Chondrocyte (in vitro differentiated cells): ENCODE data around the gene VRTN. TPM values are rescaled to one million over a fixed set of nuclear protein-coding genes. Genes with fewer than 3 reads are reported as not detected.
A peak's percentile ranks its signal among the peaks of the same experiment; 100 is the strongest.
"Not testable (repeated sequence)": the region's sequence is repeated elsewhere in the genome, so short reads cannot be mapped to it uniquely, and the experiment has no call there.

Source experiments
- DNase-seq: peaks from one replicate; pipeline ENCODE4 v3.0.0; 2021; ENCODE audit warnings: mixed read lengths, low spot score
- H3K27ac Mint-ChIP-seq: one replicate; pipeline ENCODE4 v1.8.0; 2021; ENCODE audit warnings: mild to moderate bottlenecking, moderate library complexity, mixed read lengths; ENCODE audit not compliant: unreplicated experiment
- H3K27me3 Mint-ChIP-seq: 2 replicates; pipeline ENCODE4 v1.8.0; 2021; ENCODE audit warnings: low read depth, mixed read lengths
- H3K36me3 Mint-ChIP-seq: 2 replicates; pipeline ENCODE4 v1.8.0; 2021; ENCODE audit warnings: low read depth, mixed read lengths
- H3K4me1 Mint-ChIP-seq: 2 replicates; pipeline ENCODE4 v1.8.0; 2021; ENCODE audit warnings: low read depth, mild to moderate bottlenecking, mixed read lengths
- H3K4me3 Mint-ChIP-seq: one replicate; pipeline ENCODE4 v1.8.0; 2021; ENCODE audit warnings: mild to moderate bottlenecking, moderate library complexity, mixed read lengths; ENCODE audit not compliant: unreplicated experiment
- H3K9me3 Mint-ChIP-seq: 2 replicates; pipeline ENCODE4 v1.8.0; 2021; ENCODE audit warnings: low read depth, mixed read lengths
- CTCF ChIP-seq: fragments of 200-600 bp; sonication (generic); IDR thresholded peaks from 2 replicates; pipeline ENCODE4 v1.5.0; 2021; ENCODE audit warnings: antibody characterized with exemption, mild to moderate bottlenecking, moderate library complexity
- total RNA-seq: library from RNA; stranded (reverse); gene quantifications from 3 replicates; pipeline ENCODE4 v1.2.1, GENCODE V29; 2021

VRTN gene
- total RNA-seq, 1 donor from 2014 or later, result not detected

- H3K36me3 Mint-ChIP-seq, result no peaks in the 10 kb centered on the region
- peaks cover 49% of the 10 kb centered on the region for H3K27me3 Mint-ChIP-seq
- no peak overlapping the region for H3K27ac Mint-ChIP-seq
- no peaks in the 10 kb centered on the region for H3K4me1 Mint-ChIP-seq
- no peak for TF ChIP-seq CTCF
- DNase-seq, result no peak
- no peaks in the 10 kb centered on the region for H3K9me3 Mint-ChIP-seq
- H3K4me3 Mint-ChIP-seq, result no peak overlapping the region
These were observed 41.7 kb downstream of the VRTN start for GRCh38 chr14:74389980-74390379.

- Mint-ChIP-seq H3K27me3 (peaks cover 53% of the 10 kb centered on the region), H3K27ac (peak overlapping the region; percentile 52)
- not testable (repeated sequence) for H3K9me3 Mint-ChIP-seq, H3K36me3 Mint-ChIP-seq, H3K4me3 Mint-ChIP-seq, H3K4me1 Mint-ChIP-seq, DNase-seq
These were observed 42.2 kb downstream of the VRTN start for GRCh38 chr14:74390505-74390904.

DNA sequence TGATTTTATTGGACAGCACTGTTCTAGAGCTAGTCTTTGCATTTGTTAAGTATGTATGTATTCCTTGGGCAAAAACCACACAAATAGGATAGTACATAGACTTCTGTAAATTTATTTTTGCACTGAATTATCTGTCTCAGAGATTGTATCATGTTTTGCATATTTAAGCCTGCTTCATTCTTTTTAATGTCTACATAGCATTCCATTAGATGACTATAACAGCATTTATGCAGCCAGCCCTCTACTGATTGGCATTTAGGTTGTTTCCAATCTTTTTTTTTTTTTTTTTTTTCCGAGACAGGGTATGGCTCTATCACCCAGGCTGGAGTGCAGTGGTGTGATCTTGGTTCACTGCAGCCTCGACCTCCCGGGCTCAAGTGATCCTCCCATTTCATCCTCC, 43.2 kb downstream of the VRTN start:
- DNase-seq, result no peak
- Mint-ChIP-seq H3K27me3 (peaks cover 54% of the 10 kb centered on the region), H3K36me3 (no peaks in the 10 kb centered on the region), H3K9me3 (no peaks in the 10 kb centered on the region), H3K4me1 (no peaks in the 10 kb centered on the region), H3K27ac (no peak overlapping the region), H3K4me3 (no peak overlapping the region)
- TF ChIP-seq CTCF, result no peak

DNA sequence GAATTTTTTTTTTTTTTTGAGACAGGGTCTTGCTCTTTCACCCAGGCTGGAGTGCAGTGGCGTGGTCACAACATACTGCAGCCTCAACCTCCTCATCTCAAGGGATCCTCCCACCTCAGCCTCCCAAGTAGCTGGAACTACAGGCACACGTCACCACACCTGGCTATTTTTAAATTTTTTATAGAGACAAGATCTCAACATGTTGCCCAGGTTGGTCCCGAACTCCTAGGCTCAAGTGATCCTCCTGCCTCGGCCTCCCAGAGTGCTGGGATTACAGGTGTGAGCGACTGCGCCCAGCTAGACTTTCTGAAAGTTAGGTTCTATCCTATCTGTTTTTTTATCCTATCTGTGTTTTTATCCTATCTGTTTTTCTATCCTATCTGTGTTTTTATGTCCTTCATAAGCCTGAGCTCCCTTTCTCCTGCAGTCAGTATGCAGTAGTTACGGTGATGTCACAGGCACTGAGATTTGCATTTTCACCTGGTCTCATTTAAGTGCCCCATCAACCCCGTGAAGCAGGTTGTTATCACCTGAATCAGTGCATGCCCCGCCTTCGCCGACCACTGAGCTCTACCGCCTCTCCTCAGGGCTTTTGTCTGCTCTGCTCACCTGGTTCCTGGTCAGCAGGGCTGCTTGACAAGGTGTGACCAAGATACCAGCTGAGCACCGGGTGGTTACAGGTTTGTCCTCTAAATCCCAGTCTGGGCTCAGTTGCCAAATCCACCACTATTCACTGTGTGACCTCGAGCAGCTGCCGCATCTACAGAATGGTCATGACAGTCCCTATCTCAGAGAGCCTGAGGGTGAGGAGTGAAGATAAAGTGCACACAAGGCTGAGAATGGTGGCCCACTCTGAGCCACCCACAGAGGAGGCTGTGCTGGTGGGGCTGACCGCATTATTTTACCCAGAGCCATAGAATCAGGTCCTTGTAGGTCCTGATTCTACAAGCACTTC, 44.6 kb downstream of the VRTN start:
- no peaks in the 10 kb centered on the region for H3K9me3 Mint-ChIP-seq
- H3K27me3 Mint-ChIP-seq, result peaks cover 54% of the 10 kb centered on the region
- no peaks in the 10 kb centered on the region for H3K4me1 Mint-ChIP-seq
- no peak overlapping the region for H3K4me3 Mint-ChIP-seq
- no peak for DNase-seq
- no peak for TF ChIP-seq CTCF
- H3K27ac Mint-ChIP-seq, result no peak overlapping the region
- H3K36me3 Mint-ChIP-seq, result no peaks in the 10 kb centered on the region

DNA sequence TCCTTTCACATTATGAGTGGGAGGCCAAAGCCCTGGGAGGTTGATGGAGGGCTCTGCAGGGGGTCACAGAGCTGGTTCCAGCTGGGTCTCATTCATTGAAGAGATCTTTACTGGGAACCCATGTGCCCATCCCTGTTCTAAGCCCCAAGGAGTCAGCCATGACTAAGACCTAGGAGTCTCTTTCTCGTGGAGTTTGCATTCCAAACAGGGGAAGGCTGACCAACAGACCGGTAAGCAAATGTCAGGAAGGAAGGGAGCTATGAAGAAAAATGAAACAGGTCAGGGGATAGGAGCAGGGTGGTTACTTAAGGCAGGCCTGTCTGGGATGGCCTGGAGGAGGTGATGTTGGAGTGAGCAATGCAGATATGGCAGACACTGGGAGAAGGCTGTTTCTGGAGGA, 46.3 kb downstream of the VRTN start:
- Mint-ChIP-seq H3K27ac (no peak overlapping the region), H3K9me3 (no peaks in the 10 kb centered on the region), H3K27me3 (peaks cover 59% of the 10 kb centered on the region)

More for the DNA sequence above, 46.3 kb downstream of the VRTN start:
- H3K4me3 Mint-ChIP-seq, result no peak overlapping the region
- no peaks in the 10 kb centered on the region for H3K4me1 Mint-ChIP-seq
- no peak for TF ChIP-seq CTCF
- no peaks in the 10 kb centered on the region for H3K36me3 Mint-ChIP-seq
- DNase-seq, result no peak
